ENCODE results near the gene TPRN. TPM values are rescaled to one million over a fixed set of nuclear protein-coding genes. Genes with fewer than 3 reads are reported as not detected.
"Not testable (repeated sequence)": the region's sequence is repeated elsewhere in the genome, so short reads cannot be mapped to it uniquely, and the experiment has no call there.

The TPRN gene
- total RNA-seq, 4 donors from 2014 or later = 3.4 to 10.2 (median 6.3) TPM

GRCh38 chr9:137244486-137245449 is 44.2 kb upstream of the TPRN start:
- H3K4me3 ChIP-seq = no peak overlapping the region
- H3K36me3 ChIP-seq = peaks cover 0 to 23% of the 10 kb centered on the region in 2 donors
- no peaks in the 10 kb centered on the region for H3K27me3 ChIP-seq
- H3K4me1 ChIP-seq = peaks cover 38 to 53% of the 10 kb centered on the region in 2 donors
- peak overlapping the region in 2 of 4 donors; percentile 46 to 98 for H3K27ac ChIP-seq
- no peak for DNase-seq
- TF ChIP-seq CTCF (IDR thresholded peaks at IDR 0.05 in 4 of 5, conservative IDR thresholded peaks at IDR 0.05 in 1 of 5) (no peak), POLR2A (IDR thresholded peaks at IDR 0.05) (no peak)
- in situ Hi-C loops (cut with MboI; ENCODE audit: low sequenced_read_pairs in 4 of 4) (no loop called here), intact Hi-C loops (cut with DNase I; ENCODE audit: low total_unique reads) (loop anchor here (5.0 kb wide), 1 partner anchor 42 kb away; the partner anchor contains the start of gene TPRN)
- no peaks in the 10 kb centered on the region for H3K9me3 ChIP-seq
- no peak for ATAC-seq

GRCh38 chr9:137243626-137244485 is 43.3 kb upstream of the TPRN start:
- intact Hi-C loops (cut with DNase I; ENCODE audit: low total_unique reads) (loop anchor here (5.0 kb wide), 1 partner anchor 42 kb away; the partner anchor contains the start of gene TPRN), in situ Hi-C loops (cut with MboI; ENCODE audit: low sequenced_read_pairs in 4 of 4) (no loop called here)
- no peak for DNase-seq
- H3K27ac ChIP-seq = peak overlapping the region in 2 of 4 donors; percentile 46 to 98
- ATAC-seq = no peak
- peaks cover 0 to 23% of the 10 kb centered on the region in 2 donors for H3K36me3 ChIP-seq
- H3K9me3 ChIP-seq = no peaks in the 10 kb centered on the region
- no peak overlapping the region for H3K4me3 ChIP-seq
- TF ChIP-seq POLR2A (IDR thresholded peaks at IDR 0.05) (no peak), CTCF (IDR thresholded peaks at IDR 0.05 in 4 of 5, conservative IDR thresholded peaks at IDR 0.05 in 1 of 5) (no peak)
- H3K27me3 ChIP-seq = no peaks in the 10 kb centered on the region
- H3K4me1 ChIP-seq = peaks cover 47 to 61% of the 10 kb centered on the region in 2 donors

GRCh38 chr9:137243266-137243625 is 42.7 kb upstream of the TPRN start:
- DNase-seq; H3K9me3 ChIP-seq; in situ Hi-C loops (cut with MboI; ENCODE audit: low sequenced_read_pairs in 4 of 4); ATAC-seq; H3K4me3 ChIP-seq; H3K27me3 ChIP-seq: not testable (repeated sequence)
- Histone ChIP-seq H3K4me1 (peaks cover 53 to 67% of the 10 kb centered on the region in 2 donors), H3K27ac (peak overlapping the region in 2 of 4 donors; percentile 93 to 98), H3K36me3 (peaks cover 0 to 23% of the 10 kb centered on the region in 2 donors)
- intact Hi-C loops (cut with DNase I; ENCODE audit: low total_unique reads) = loop anchor here (5.0 kb wide), 1 partner anchor 41 kb away; the partner anchor contains the start of gene TPRN

- Histone ChIP-seq H3K9me3 (no peaks in the 10 kb centered on the region), H3K4me1 (peaks cover 53 to 68% of the 10 kb centered on the region in 2 donors), H3K27ac (peak overlapping the region; percentile 89 to 98 (median 93)), H3K27me3 (no peaks in the 10 kb centered on the region), H3K4me3 (peak overlapping the region; percentile 75 to 100 (median 85)), H3K36me3 (peaks cover 0 to 23% of the 10 kb centered on the region in 2 donors)
- ATAC-seq (no peak), DNase-seq (no peak)
- no peak for TF ChIP-seq POLR2A (IDR thresholded peaks at IDR 0.05)
- intact Hi-C loops (cut with DNase I; ENCODE audit: low total_unique reads) = loop anchor here (5.0 kb wide), 1 partner anchor 40 kb away; the partner anchor contains the start of gene TPRN
- in situ Hi-C loops (cut with MboI; ENCODE audit: low sequenced_read_pairs in 4 of 4) = no loop called here
Observed at GRCh38 chr9:137242269-137243203, 42.0 kb upstream of the TPRN start.
